HL-60/S4 treated with retinoic acid at 250 ng/mL for 4 days and 3 days (cell line): Measurements from ENCODE around the gene CEP83.
"Not testable (repeated sequence)": the region's sequence is repeated elsewhere in the genome, so short reads cannot be mapped to it uniquely, and the experiment has no call there.

Experiments used
- in situ Hi-C: fragments of 300-500 bp; cut with MboI; formaldehyde crosslinking; loops from 2 replicates; pipeline ENCODE4 v1.7.0; 2022; ENCODE audit warnings: low sequenced_read_pairs

CEP83 gene

GRCh38 chr12:94459728-94460615 lies at the start of gene CEP83:
CEP83 (minus strand) TSS chr12:94459867; CDS start chr12:94412490, 47,377 bp downstream.
- in situ Hi-C loops: no loop called here

GRCh38 chr12:94509317-94509716 lies 49.6 kb upstream of the CEP83 start:
- in situ Hi-C loops: no loop called here

DNA sequence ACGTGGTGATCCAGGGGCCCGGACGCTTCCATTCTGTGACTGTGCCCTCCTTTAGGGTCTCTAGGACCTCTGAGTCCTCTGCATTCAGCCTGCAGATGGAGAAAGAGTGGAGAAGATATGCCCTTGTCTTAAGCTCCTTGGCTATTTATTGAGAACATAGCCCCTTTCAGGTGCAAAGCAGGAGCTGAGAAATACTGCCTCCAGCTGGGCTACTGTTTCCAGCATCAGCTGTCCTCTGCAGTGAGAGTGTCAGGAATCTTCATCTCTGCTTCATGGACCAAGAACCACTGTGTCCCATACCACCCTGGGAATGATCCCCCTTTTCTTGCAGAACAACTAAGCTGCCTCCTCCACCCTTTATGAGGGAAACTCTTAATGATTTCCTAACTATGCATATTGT lies 47.8 kb upstream of the CEP83 start:
- in situ Hi-C loops: no loop called here

DNA sequence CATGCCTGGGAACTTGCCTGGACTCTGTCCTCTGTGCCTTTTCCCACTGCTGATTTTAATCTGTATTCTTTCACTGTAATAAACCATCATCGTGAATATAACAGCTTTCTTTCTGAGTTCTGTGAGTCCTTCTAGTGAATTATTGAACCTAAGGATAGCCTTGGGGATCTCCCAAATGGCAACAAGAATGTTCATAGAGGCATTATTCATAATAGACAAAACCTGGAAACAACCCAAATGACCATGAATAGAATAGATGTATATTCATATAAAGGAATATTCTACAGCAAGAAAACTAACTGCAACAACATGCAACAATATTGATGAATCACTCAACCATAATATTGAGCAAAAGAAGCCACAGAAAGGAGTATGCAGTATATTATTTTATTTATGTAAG lies 44.7 kb upstream of the CEP83 start:
- in situ Hi-C loops: no loop called here

GRCh38 chr12:94503619-94504018 lies 44.0 kb upstream of the CEP83 start:
- in situ Hi-C loops: no loop called here

- in situ Hi-C loops: no loop called here
Measured at GRCh38 chr12:94500831-94501567, 41.3 kb upstream of the CEP83 start.

DNA sequence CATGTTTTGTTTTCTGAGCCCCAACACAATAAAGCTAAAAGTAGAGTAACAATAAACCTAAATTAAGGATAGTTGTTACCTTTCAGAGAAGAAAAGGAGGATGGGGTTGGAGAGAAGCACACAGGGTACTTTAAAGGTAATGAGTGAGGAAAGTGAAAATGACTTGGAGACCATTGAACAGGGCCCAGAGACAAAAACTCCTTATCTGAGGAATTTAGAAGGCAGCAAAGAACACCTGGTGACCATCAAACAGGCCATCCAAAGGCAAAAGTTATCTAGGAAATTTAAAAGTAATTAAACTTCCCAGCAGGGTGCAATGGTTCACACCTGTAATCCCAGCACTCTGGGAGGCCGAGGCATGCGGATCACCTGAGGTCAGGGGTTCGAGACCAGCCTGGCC lies 39.0 kb upstream of the CEP83 start:
- in situ Hi-C loops: no loop called here

DNA sequence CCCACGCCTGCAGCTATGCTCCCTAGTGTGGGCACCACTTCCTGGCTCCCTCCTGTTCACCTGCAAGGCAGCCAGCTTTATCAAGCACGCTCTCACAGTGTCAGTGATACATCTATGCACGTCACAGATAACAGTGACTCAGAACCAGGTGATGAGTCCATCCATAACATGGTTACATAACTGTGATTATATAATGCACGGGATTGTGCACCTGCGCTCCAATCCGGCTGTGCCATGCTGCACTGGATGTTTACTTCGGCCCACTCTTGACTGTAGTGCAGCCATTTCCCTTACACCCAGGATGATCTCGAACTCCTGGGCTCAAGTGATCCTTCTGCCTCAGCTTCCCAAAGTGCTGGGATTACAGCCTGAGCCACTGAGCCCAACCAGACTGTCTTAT lies 38.4 kb upstream of the CEP83 start:
- in situ Hi-C loops: no loop called here

DNA sequence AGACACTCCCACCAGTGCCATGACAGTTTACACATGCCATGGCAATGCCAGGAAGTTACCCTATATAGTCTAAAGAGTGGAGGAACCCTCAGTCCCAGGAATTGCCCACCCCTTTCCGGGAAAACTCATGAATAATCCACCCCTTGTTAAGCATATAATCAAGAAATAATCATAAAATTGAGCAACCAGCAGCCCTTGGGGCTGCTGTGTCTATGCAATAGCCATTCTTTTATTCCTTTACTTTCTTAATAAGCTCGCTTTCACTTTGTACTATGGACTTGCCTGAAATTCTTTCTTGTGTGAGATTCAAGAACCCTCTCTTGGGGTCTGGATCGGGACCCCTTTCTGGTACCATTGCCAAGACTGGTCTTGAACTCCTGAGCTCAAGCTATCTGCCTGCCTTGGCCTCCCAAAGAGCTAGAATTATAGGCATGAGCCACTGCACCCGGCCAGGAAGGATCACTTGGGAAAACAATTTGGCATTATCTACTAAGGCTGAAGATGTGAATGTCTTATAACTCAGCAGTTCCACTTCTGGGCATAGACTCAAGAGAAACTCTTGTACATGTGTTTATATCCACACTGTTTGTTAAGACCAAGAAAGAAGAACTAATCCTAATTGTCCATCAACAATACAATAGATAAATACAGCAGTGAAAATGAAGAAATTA lies 35.9 kb upstream of the CEP83 start:
- in situ Hi-C loops: no loop called here

DNA sequence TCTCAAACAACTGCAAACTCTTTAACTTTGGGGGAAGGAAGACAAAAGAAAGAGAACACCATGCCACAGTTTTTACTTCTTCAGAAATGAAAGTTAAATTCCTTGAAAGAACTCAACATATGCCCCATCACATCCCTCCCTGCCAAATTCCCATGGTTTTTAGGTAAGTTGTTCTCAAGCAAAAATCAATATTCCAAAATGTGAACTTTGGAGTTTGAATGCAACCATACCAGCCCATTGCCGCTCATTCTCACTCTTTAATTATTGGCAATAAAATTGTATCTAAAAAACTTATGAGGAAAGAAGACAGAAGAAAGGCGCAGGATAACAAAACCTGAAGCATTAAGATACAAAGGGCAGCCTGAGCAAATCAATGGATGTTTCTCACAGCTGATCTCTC lies 31.8 kb upstream of the CEP83 start:
- in situ Hi-C loops: no loop called here

DNA sequence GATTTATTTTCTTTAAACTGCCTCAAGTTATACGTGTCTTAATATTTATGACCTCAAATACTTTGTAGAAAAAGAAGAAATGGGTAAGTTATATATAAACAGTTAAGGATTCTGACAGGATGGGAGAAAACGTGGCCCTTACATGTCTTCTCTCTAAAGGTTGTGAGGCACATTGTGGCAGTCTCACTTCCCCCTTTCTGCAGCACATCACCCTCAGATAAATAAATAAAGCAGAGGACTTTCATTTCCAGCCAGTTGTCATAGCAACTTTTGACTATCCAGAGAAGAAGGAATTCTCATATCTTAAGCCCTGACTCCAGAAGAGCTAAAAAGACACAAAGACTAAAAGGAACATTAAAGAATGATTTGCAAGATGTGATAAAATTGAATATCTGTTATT lies 28.8 kb upstream of the CEP83 start:
- in situ Hi-C loops: no loop called here

GRCh38 chr12:94481734-94482133 lies 22.1 kb upstream of the CEP83 start:
- in situ Hi-C loops: no loop called here

DNA sequence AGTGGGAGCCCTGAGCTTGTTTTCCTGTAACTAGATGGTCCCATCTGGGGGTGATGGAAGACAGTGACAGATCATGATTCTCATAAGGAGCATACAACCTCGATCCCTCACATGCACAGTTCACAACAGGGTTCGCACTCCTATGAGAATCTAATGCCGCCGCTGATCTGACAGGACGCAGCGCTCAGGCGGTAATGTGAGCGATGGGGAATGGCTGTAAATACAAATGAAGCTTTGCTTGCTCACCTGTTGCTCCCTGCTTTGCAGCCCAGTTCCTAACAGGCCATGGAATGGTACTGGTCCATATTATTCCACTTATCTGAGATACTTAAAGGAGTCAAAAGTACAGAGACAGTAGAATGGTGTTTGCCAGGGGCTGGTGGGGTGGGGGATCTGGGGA lies 9.9 kb upstream of the CEP83 start:
- in situ Hi-C loops: no loop called here

DNA sequence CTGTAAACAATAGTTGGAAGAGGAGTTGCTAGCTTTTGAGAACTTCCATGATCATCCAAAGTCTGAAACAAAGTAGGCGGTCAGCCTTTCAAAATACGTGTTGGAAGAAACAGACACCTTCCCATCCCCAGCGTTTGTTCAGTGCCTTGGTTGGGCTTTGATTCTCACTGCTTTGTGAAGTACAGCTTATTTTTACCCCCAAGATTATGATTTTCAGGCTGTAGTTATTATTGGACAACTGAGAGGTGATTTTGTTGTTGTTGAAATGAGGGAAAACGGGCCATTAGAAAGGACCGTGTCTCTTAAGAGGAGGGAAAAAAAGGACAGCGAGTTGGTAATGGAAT lies 921 bp upstream of the CEP83 start:
- in situ Hi-C loops: no loop called here

DNA sequence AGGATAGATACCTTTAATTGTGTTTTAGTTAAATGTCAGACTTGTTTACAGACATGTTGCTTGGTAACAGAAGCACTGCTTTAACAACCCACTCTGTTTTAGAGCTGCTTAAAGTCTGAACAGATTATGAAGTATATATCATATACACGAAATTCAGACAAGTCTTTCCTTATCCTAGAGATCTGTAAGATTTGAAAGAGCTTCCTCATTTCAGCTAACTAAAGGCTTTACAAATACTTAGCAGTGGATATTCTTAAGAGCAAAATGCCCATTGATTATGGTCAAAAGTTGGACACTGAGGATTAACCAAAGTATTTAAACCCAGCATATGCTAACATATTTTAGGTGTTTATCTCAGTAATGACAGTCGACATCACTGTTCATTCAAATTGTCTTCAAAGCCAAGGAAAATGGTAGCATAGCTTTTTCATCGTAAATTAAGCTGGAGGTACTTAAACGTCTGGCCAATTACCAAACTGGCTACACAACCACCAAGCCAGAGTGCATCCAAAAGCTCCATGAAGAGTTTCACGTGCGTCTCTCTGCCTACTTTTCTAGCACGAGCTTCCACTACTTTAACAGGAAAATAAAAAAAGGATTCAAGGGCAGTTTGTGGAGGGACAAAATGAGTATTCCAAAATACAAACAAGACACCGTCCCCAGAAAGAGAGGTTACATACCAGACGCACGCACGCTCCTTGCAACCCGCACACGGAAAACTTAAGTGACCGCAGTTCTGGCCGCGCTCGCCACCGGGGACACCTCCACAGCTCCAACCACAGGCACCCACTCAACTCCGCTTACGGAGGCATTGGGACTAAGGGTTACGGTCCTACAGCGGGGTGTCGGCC lies 565 bp downstream of the CEP83 start:
- in situ Hi-C loops: no loop called here

- in situ Hi-C loops: no loop called here
Measured at GRCh38 chr12:94457311-94457710, 2.4 kb downstream of the CEP83 start.

- in situ Hi-C loops: not testable (repeated sequence)
Measured at GRCh38 chr12:94454318-94454717, 5.3 kb downstream of the CEP83 start.

DNA sequence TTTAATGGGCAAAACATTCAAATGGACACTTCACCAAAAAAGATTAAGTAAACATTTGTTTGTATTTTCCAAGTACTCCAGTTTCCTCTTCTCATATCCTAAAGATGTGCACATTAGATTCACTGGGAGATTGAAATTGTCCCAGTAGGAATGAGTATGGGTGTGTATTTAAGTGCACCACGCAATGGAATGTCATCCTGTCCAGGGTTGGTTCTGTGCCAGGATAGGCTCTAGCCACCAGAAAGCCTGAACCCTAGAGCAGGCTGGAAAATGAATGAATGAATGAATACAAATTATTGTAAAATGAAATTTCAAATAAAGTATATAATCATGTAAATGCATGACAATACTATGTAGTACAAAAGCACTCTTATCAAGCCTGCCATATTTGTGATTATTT lies 14.0 kb downstream of the CEP83 start:
- in situ Hi-C loops: no loop called here

DNA sequence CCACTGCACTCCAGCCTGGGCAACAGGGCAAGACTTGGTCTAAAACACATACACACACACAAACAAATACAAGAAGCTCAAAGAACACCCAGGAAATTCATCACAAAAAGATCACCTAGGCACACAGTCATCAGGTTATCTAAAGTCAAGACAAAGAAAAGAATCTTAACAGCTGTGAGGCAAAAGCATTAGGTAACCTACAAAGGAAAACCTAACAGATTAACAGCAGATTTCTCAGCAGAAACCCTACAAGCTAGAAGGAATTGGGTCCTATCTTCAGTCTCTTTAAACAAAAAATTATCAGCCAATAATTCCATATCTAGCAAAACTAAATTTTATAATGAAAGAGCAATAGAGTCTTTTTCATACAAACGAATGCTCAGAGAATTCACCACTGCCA lies 22.4 kb downstream of the CEP83 start:
- in situ Hi-C loops: loop anchor here (10.0 kb wide), 1 partner anchor 293 kb away; the partner anchor contains the start of gene PLXNC1

DNA sequence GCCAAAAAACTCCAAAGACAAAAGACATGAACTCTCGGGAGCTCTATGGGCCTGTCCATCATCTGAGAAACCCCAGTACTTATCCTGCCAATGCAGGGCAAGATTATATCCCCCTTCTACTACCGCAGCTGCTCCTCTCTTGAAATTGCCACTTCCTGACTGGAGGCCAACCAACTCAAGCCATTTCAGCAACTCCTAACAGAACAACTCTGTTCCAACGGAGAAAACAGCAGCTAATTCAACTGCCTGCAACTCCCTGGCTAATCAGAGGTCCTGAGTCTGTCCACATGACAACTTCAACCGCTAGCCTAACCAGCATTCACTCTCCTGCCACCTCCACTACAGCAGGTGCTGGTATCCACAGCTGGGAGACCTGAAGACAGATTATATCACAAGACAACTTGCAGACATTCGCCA lies 24.1 kb downstream of the CEP83 start:
- in situ Hi-C loops: loop anchor here (10.0 kb wide), 1 partner anchor 291 kb away; the partner anchor contains the start of gene PLXNC1

DNA sequence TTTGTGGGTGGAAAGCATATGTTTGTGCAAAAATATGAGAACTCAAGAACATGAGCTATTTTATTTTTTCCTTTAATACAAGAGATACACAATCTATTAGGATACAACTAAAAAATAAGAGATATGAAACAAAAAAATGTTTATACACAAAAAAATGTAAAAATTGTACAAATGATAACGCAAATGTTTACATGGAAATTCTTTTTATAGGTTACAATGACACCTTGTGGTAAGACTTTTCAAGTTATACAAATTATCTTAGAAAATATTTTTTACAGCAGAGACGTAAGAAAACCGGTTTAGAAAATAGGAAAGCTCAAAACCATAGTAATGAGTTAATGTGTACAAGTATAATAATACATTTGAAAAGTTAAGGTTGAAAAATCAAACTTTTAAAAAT lies 25.5 kb downstream of the CEP83 start:
- in situ Hi-C loops: loop anchor here (10.0 kb wide), 1 partner anchor 289 kb away; the partner anchor contains the start of gene PLXNC1
